ENCODE results near the gene FARSB. TPM values are rescaled to one million over a fixed set of nuclear protein-coding genes. Genes with fewer than 3 reads are reported as not detected.
"Not testable (repeated sequence)": the region's sequence is repeated elsewhere in the genome, so short reads cannot be mapped to it uniquely, and the experiment has no call there.

Gene FARSB
- total and polyA plus RNA-seq, 2 experiments from 2014 or later = 16.8 to 40.3 TPM

GRCh38 chr2:222701233-222701632 is 45.3 kb upstream of the FARSB start:
- Histone ChIP-seq H3K27ac (no peak overlapping the region), H3K4me3 (no peak overlapping the region), H3K9me3 (ENCODE audit: low read depth) (no peaks in the 10 kb centered on the region), H3K79me2 (ENCODE audit: insufficient read depth) (no peaks in the 10 kb centered on the region), H4K20me1 (ENCODE audit: insufficient read depth) (no peaks in the 10 kb centered on the region), H3K9me2 (ENCODE audit: insufficient read depth) (no peaks in the 10 kb centered on the region), H3K27me3 (replicated peaks; ENCODE audit: insufficient read depth) (no peaks in the 10 kb centered on the region), H3K9ac (no peak overlapping the region), H3K4me1 (ENCODE audit: insufficient read depth) (peaks cover 14% of the 10 kb centered on the region), H2AFZ (no peak overlapping the region), H3K4me2 (ENCODE audit: unreplicated experiment) (no peak overlapping the region), H3F3A (ENCODE audit: insufficient read depth) (peaks cover 5% of the 10 kb centered on the region; the same call in 1 of the 2 replicates), H3K36me3 (ENCODE audit: low read depth) (no peaks in the 10 kb centered on the region)
- TF ChIP-seq EZH2phosphoT487 (IDR thresholded peaks at IDR 0.05; ENCODE audit: insufficient read depth, low read depth) = no peak
- no peak for TF ChIP-seq EZH2 (IDR thresholded peaks at IDR 0.05; ENCODE audit: insufficient read depth, poor library complexity, severe bottlenecking)
- in situ Hi-C loops (cut with MboI) = no loop called here
- 6 to 88% methylated on average over 1 of the region's 1 CpG for WGBS, 2 experiments (ENCODE audit: low coverage in 1 of 2, low lambda C conversion rate in 2 of 2, missing lambda C conversion rate in 2 of 2)
- no peak for DNase-seq

- in situ Hi-C loops (cut with MboI) = loop anchor here (10.0 kb wide), 1 partner anchor 207 kb away; no protein-coding TSS in a partner anchor
These were observed 42.4 kb upstream of the FARSB start for GRCh38 chr2:222698276-222698675.

GRCh38 chr2:222693837-222694236 is 37.9 kb upstream of the FARSB start:
- H3K4me1 ChIP-seq (ENCODE audit: insufficient read depth) = no peaks in the 10 kb centered on the region
- H3K79me2 ChIP-seq (ENCODE audit: insufficient read depth) = no peaks in the 10 kb centered on the region
- no peaks in the 10 kb centered on the region for H3K9me2 ChIP-seq (ENCODE audit: insufficient read depth)
- H3K9ac ChIP-seq = no peak overlapping the region
- in situ Hi-C loops (cut with MboI) = loop anchor here (10.0 kb wide), 1 partner anchor 211 kb away; no protein-coding TSS in a partner anchor
- H3K9me3 ChIP-seq (ENCODE audit: low read depth) = no peaks in the 10 kb centered on the region
- no peaks in the 10 kb centered on the region for H4K20me1 ChIP-seq (ENCODE audit: insufficient read depth)
- H3K27me3 ChIP-seq (replicated peaks; ENCODE audit: insufficient read depth) = no peaks in the 10 kb centered on the region
- no peak overlapping the region for H3K4me2 ChIP-seq (ENCODE audit: unreplicated experiment)
- no peaks in the 10 kb centered on the region for H3K36me3 ChIP-seq (ENCODE audit: low read depth)
- H3K4me3 ChIP-seq = no peak overlapping the region
- peak; percentile 20 for DNase-seq
- no peak overlapping the region for H2AFZ ChIP-seq
- TF ChIP-seq EZH2 (IDR thresholded peaks at IDR 0.05; ENCODE audit: insufficient read depth, poor library complexity, severe bottlenecking) = no peak
- no peak for TF ChIP-seq EZH2phosphoT487 (IDR thresholded peaks at IDR 0.05; ENCODE audit: insufficient read depth, low read depth)
- H3F3A ChIP-seq (ENCODE audit: insufficient read depth) = no peaks in the 10 kb centered on the region
- WGBS, 2 experiments (ENCODE audit: low coverage in 1 of 2, low lambda C conversion rate in 2 of 2, missing lambda C conversion rate in 2 of 2) = 50 to 56% methylated on average over 1 of the region's 1 CpG
- no peak overlapping the region for H3K27ac ChIP-seq

More at GRCh38 chr2:222698276-222698675, 42.4 kb upstream of the FARSB start:
- Histone ChIP-seq H3K36me3 (ENCODE audit: low read depth) (no peaks in the 10 kb centered on the region), H3K79me2 (ENCODE audit: insufficient read depth) (no peaks in the 10 kb centered on the region), H4K20me1 (ENCODE audit: insufficient read depth) (no peaks in the 10 kb centered on the region), H3K4me2 (ENCODE audit: unreplicated experiment) (no peak overlapping the region), H3K9ac (no peak overlapping the region), H3K27ac (no peak overlapping the region), H2AFZ (no peak overlapping the region), H3F3A (ENCODE audit: insufficient read depth) (no peaks in the 10 kb centered on the region), H3K9me2 (ENCODE audit: insufficient read depth) (no peaks in the 10 kb centered on the region), H3K4me3 (no peak overlapping the region), H3K9me3 (ENCODE audit: low read depth) (no peaks in the 10 kb centered on the region), H3K27me3 (replicated peaks; ENCODE audit: insufficient read depth) (no peaks in the 10 kb centered on the region), H3K4me1 (ENCODE audit: insufficient read depth) (peaks cover 7% of the 10 kb centered on the region)
- TF ChIP-seq EZH2phosphoT487 (IDR thresholded peaks at IDR 0.05; ENCODE audit: insufficient read depth, low read depth) (no peak), EZH2 (IDR thresholded peaks at IDR 0.05; ENCODE audit: insufficient read depth, poor library complexity, severe bottlenecking) (no peak)
- 79 to 87% methylated on average over 4 of the region's 4 CpGs for WGBS, 2 experiments (ENCODE audit: low coverage in 1 of 2, low lambda C conversion rate in 2 of 2, missing lambda C conversion rate in 2 of 2)
- DNase-seq = no peak

- H3K9me2 ChIP-seq (ENCODE audit: insufficient read depth); H2AFZ ChIP-seq; H3K27ac ChIP-seq; H3K36me3 ChIP-seq (ENCODE audit: low read depth); H3F3A ChIP-seq (ENCODE audit: insufficient read depth); H3K79me2 ChIP-seq (ENCODE audit: insufficient read depth); H3K9ac ChIP-seq; H3K4me2 ChIP-seq (ENCODE audit: unreplicated experiment); H3K4me1 ChIP-seq (ENCODE audit: insufficient read depth); H3K27me3 ChIP-seq (replicated peaks; ENCODE audit: insufficient read depth); H3K4me3 ChIP-seq; H4K20me1 ChIP-seq (ENCODE audit: insufficient read depth); H3K9me3 ChIP-seq (ENCODE audit: low read depth); DNase-seq: not testable (repeated sequence)
- 61 to 66% methylated on average over 5 of the region's 5 CpGs for WGBS, 2 experiments (ENCODE audit: low coverage in 1 of 2, low lambda C conversion rate in 2 of 2, missing lambda C conversion rate in 2 of 2)
- in situ Hi-C loops (cut with MboI) = loop anchor here (10.0 kb wide), 1 partner anchor 211 kb away; no protein-coding TSS in a partner anchor
These were observed 37.5 kb upstream of the FARSB start for GRCh38 chr2:222693413-222693812.
